NCI-H187 (cell line): Measurements from ENCODE around the gene PLN.

Experiments used
- DNase-seq, 2 experiments: peaks; one replicate each; lab custom pipeline; 2025; lab: John Stamatoyannopoulos, UW

Gene PLN

DNA sequence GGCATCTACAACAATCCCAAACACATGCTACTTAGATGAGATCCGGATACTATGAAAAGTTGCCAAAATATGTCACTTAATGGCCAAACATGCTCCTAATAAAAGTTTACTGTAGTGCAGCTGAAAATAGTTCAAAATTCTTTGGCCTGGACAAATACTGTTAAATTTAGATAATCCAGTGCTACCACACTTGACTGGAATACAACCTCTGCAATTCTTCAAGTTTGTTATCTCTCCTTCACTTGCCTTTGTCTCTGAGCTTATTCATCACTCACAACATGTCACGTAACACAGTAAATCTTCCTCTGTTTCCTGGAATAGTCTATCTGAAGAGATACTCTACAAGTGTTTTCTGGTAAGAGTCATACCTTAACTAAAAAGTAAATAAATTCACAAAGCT is 10.5 kb upstream of the PLN start:
- DNase-seq, result no peak

DNA sequence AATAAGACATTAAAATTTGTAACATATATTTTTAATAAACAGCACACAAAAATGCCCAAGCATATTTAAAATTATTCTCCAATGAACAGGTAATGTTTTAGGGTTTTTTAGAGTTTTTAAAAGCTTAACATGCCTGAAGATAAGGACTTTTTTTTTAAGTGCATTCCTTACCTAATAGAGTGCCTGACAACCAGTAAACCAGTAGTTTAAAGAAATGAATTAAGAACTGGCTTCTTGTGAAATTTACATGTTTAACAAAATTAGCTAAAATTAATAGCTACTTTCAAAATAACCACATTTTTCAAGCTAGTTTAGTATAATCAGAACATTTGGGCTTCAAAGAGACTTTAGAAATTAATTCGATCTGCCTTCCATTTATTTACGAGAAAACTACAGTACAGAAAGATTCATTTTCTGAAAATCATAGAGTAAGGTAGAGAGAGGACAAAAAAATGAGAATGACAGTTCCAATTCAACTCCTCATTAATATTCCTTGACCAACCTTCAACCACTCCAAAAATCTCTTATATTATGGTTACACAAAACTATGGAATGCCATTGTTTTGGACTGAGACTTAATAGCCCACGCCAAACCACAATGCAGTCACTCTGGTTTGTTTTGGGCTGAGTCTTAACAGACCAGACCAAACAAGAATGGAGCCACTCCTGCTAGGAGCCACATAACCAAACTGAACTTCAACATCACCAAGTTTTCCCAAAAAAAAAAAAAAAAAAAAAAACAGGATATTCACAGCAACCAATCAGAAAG is 5.7 kb upstream of the PLN start:
- DNase-seq, result no peak

DNA sequence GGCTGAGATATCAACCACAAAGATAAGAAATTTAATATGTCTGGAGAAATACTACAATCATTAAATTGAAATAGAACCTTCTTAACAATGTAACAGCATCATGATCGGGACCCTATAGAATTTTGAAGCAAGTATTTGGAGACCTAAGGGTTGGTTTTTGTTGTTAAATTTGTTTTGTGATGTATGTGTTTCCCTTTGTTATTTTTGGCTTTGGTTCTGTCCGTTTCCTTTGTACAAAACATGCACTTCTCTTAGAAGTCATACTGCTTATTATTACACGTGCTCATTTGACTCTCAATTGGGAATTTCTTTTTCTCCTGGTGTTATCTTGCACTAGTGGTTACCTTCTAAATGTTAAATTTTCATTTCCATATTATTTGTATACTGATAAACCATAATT is 4.0 kb upstream of the PLN start:
- no peak for DNase-seq

DNA sequence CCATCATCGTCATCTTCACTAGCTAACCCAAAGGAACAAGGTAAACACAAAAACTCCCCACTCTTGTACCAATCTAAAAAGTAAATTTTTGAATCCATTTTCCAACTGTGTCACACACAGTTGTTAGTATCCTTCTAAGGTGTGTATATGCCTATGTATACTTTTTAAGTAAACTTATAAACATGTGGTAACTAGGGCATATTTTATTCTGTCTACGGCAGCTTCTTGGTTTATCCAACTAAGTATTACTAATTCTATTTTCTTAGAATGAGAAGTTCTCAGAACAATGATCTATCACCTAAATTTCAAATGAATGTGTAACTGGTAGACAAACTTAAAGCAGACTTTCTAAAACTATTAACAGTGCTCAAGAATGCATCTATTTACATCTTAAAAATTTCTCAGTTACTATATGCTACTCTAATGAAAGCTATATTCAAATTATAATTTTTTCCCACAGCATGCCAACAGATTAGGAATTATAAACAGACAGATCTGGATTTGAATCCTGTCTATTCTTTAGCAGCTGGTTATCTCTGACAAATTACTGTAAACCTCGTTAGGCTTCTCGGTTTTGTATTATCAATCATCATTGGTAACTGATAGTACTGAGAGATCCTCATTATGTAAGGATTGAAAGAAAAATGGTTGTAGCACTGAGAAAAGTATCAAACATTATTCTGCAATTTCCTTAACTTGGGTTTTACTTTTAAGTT is 1.8 kb upstream of the PLN start:
- DNase-seq, result no peak

- DNase-seq, result no peak
Observed at GRCh38 chr6:118546880-118547218, 1.2 kb upstream of the PLN start.

DNA sequence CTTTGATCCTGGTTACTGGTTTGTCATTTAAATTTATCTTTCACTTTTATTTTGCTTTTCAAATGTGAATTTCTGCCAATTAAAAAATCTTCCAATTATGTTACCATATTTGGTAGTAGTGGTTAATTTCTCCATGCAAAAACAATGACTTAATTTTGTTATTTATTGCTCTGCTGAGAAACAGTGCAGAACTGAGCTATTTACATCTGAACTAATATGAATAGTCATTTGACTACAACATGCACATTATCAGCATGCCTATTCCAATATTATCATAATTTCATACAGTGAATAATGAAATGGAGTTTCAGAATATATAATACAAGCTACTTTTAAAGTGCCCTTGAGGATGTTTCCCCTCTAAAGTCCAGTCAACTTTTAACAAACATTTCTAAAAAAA is 517 bp downstream of the PLN start:
- no peak for DNase-seq

DNA sequence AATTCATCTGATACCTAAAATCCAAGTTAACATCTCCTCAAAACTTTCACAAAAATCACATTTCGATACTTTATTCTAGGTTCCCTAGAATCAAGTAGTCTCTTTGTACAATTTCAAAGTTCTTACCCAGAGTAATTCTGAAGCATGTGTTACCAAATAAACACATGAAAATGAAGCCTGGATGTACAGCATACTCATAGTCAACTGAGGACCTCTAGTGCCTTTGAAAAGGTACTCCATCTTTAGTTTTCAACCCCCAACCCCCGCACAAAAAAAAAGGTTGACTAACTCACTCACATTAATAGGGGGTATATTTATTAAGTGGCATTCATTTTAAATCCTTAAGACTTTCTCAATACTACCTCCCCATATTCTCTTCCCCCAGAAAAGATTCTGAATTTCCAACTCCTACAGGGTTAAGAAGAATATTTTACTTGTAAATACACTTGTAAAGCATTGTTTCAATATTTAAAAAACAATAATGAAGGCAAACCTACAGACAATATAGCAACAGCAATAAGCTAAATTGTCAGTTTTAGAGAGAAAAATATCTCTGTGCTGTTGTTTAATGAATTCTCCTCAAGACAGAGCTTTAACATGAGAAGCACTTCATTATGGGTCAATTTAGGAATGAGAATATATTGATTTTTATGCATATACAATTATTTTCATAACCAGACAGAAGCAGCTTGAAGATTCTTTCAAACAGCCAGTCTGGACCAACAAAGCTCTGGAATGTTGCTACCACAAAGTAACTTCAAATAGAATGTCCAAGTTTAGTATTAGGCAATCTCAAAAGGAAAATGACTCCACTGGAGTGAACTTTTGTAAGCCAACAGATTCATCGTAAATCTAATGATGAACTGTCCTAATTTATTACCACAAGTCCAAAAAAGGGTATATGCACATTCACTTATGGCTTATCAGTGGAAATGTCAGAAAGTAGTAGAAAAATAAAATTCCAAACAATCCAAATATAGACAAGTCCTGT is 3.3 kb downstream of the PLN start:
- DNase-seq, result peak in 1 of 2 experiments; percentile 8

DNA sequence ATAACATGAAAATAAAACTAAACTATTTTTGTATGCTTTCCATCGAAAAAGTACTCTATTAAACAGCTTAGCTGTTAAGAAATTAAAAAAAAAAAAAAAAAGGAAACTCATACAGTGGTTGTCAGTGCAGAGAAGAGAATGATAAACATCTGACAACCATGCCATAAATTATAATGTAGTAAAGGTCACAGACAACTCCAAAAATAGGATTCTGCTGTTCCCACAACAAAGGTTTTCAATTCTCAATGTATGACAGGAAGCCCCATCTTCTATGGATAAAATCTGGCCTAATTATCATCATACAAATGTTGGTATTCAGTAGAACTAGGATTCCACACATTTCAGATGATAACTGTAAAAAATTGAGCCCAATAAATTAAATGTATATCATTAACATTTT is 5.0 kb downstream of the PLN start:
- DNase-seq, result no peak

GRCh38 chr6:118554698-118555097 is 6.6 kb downstream of the PLN start:
- no peak for DNase-seq

- no peak for DNase-seq
Observed at GRCh38 chr6:118558464-118559217, 10.5 kb downstream of the PLN start.

DNA sequence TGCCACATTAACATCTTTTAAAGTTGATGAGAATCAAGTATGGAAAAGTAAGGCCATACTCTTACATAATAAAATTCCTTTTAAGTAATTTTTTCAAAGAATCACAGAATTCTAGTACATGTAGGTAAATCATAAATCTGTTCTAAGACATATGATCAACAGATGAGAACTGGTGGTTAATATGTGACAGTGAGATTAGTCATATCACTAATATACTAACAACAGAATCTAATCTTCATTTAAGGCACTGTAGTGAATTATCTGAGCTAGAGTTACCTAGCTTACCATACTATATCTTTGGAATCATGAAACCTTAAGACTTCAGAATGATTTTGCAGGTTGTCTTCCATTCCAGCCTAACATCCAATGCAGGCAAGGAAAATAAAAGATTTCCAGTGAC is 11.6 kb downstream of the PLN start:
- no peak for DNase-seq

- DNase-seq, result no peak
Observed at GRCh38 chr6:118562248-118562647, 14.2 kb downstream of the PLN start.

GRCh38 chr6:118562959-118563358 is 14.9 kb downstream of the PLN start:
- DNase-seq, result no peak

- DNase-seq, result no peak
Observed at GRCh38 chr6:118565311-118565960, 17.3 kb downstream of the PLN start.

GRCh38 chr6:118567974-118568373 is 19.9 kb downstream of the PLN start:
- no peak for DNase-seq

DNA sequence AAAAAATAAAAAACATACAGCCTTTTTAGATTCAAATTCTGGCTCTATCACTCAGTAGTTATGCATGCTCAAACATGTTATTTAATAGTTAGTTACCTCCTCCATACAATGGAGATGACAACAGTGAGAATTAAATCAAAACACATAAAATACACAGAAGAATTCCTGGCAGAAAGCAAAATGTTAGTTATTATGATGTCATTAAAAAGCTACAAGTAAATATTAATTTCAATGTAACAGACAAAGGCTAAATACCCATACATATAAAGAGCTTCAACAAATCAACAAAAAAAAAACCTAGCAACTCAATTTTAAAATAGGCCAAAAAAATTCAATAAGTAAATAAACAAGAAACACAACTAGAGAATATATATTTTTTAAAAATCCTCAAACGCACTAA is 21.4 kb downstream of the PLN start:
- DNase-seq, result no peak

DNA sequence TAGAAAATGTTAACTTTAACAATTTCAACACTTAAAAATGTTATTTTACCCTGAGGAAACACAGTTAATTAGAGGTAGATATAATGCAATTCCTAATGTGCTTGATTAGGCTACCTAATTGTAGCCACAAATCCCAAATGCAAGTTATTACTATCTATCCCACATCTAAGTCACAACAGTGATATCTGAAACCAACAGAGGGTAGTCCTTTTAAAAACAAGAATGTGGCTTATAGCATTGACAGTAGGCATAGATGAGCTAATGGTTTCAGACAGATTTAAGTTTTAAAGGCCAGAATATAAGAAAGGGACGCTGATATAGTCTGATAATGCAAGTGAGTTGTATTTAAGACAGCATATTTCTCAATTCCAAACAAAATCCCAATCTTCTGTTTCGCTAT is 23.0 kb downstream of the PLN start:
- DNase-seq, result no peak

DNA sequence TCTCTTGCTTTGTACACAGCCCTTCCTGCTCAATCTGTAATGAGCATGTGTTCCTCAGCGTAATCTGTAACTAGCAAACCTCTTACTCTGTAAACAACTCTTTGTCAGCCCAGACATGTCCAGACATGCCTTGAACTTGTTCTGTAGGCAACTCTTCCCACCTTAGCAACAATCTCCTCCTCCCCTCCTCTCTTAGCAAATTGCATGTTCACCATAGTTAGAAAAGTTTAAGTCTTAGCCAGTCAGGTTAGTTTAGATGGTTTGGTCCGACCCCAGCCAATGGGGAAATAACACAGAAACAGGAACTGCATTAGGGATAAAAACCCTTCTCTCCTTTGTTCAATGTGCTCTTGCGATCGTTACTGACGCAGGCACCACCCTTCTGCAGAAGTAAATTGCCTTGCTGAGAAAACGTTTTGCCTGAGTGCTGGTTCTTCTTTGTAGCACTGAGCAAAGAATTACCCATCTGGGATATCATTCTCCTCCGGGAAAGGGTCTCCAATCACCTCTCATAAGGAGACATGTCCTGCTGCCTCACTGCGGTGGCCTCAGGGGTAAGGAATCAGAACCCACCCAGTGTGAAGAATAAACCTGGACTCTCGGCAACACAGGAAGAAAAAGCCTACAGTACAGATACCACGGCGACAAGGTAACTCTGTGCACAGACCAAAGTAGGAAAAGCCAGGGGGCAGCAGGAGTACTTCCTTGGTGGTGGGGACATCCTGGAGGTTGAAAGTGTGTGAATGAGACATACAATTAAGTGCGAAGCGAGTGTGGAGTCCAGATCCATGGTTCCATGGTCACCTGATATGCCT is 26.2 kb downstream of the PLN start:
- DNase-seq, result no peak

DNA sequence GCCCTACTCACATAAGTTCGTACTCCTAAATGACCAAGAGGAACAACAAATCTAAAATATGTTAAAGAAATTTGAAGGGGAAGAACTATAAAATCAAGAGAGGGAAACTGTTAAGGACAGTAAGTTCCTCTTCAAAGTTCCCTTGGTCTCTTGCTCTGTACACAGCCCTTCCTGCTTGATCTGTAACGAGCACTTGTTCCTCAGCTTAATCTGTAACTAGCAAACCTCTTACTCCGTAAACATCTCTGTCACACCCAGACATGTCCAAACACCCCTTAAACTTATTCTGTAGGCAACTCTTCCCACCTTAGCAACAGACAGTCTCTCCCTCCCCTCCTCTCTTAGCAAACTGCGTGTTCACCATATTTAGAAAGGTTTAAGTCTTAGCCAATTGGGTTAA is 29.9 kb downstream of the PLN start:
- DNase-seq, result no peak

- no peak for DNase-seq
Observed at GRCh38 chr6:118578617-118579016, 30.5 kb downstream of the PLN start.

DNA sequence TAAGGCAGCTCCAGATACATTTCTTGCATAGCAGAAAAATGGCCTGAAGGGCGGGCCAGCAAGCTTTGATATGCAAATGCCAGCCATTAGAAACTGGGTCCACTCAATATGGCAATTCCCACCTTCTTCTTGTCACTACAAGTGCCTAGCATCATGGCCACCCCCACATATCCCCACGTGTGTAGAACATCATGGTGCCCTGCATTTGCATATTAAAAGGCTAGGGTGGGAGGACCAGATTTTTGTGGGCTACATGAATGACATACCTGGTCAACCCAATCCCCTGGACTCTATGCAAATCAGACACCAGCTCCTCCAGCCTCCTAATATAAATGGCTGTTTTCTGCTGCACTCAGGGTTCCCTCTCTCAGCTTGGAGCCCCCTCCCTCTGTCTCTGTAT is 31.7 kb downstream of the PLN start:
- DNase-seq, result no peak
